GM12892 (cell line): ENCODE measurements around the gene VPS51.

Experiments
- POLR2A ChIP-seq: IDR thresholded peaks from 2 replicates; pipeline ENCODE4 v1.6.1; 2011; ENCODE audit warnings: low read depth, low read length, control low read depth
- TAF1 ChIP-seq: IDR thresholded peaks from 2 replicates; pipeline ENCODE4 v1.6.1; 2011; ENCODE audit warnings: low read depth, mild to moderate bottlenecking, control low read depth, low read length, borderline replicate concordance

DNA sequence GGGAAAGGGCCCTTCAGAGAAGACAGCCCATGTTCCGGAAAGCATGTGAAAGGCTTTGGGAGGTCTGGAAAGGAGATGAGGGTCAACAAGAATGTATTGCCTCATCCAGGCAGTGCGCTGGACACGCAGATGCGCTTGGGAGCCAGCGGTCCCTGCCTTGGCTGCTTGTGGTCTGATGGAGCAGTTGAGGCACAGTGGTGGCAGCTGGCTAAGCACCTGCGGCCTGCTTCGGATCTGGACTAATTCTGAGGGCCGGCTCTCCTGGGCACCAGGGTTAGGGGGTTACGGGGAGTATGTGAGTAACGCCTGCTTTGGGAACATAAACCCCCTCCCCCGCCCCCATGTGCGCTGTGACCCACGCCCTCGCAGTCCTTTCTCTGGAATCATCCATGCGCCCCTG, 11.1 kb downstream of the VPS51 start:
- TF ChIP-seq POLR2A (no peak), TAF1 (no peak)
